Smooth muscle cell of the pulmonary artery (primary cell): ENCODE data around the gene PPP2R2D. TPM values are rescaled to one million over a fixed set of nuclear protein-coding genes. Genes with fewer than 3 reads are reported as not detected.

ENCODE experiments used
- total RNA-seq: library from RNA; depleted of rRNA; stranded (reverse); fragments of >200 nt; gene quantifications from 2 replicates; pipeline ENCODE4 v1.2.3, GENCODE V29; 2014

The PPP2R2D gene
- total RNA-seq, result 29.6 and 39.1 TPM in 2 replicates

GRCh38 chr10:131900350-131901152 lies at the start of gene PPP2R2D:
Gene PPP2R2D (plus strand): TSS chr10:131901008. CDS start chr10:131901149, 141 bp downstream.

GRCh38 chr10:131981429-131982184 lies 80.8 kb downstream of the PPP2R2D start, which contains the start of gene BNIP3:
Gene BNIP3 (minus strand): TSS chr10:131981923. CDS start chr10:131981806, 117 bp downstream.

Other genes starting within 250 kb of the PPP2R2D start
- gene BNIP3, start 80.9 kb downstream of the PPP2R2D start, total RNA-seq, result 270 and 272 TPM in 2 replicates
- gene JAKMIP3, start 164.9 kb downstream of the PPP2R2D start, total RNA-seq, result 0.13 and 0.26 TPM in 2 replicates